ENCODE results near the gene PALD1. TPM values are rescaled to one million over a fixed set of nuclear protein-coding genes. Genes with fewer than 3 reads are reported as not detected.
"Not testable (repeated sequence)": the region's sequence is repeated elsewhere in the genome, so short reads cannot be mapped to it uniquely, and the experiment has no call there.

PALD1 gene
- total RNA-seq, 4 donors from 2014 or later = 10.4 to 19.1 (median 12.8) TPM

GRCh38 chr10:70575874-70576802, 97.6 kb downstream of the PALD1 start:
- 39% methylated on average over 12 of the region's 12 CpGs for WGBS
- intact Hi-C loops (cut with DNase I) = no loop called here
- Histone ChIP-seq H3K4me3 (no peak overlapping the region), H3K27ac (replicated peaks in 1 of 4) (no peak overlapping the region), H3K27me3 (no peaks in the 10 kb centered on the region), H3K36me3 (peaks cover 0 to 5% (median 0%) of the 10 kb centered on the region in 4 donors), H3K9me3 (no peaks in the 10 kb centered on the region), H3K4me1 (peaks cover 15 to 17% (median 16%) of the 10 kb centered on the region in 4 donors)
- no peak for TF ChIP-seq POLR2A (IDR thresholded peaks at IDR 0.05; ENCODE audit: low read depth)
- TF ChIP-seq POLR2AphosphoS5 (IDR thresholded peaks at IDR 0.05) = no peak
- TF ChIP-seq EP300 (IDR thresholded peaks at IDR 0.05) = no peak
- TF ChIP-seq CTCF (IDR thresholded peaks at IDR 0.05) = no peak
- no peak for DNase-seq (ENCODE audit: extremely low spot score)

GRCh38 chr10:70576803-70577517, 98.4 kb downstream of the PALD1 start:
- intact Hi-C loops (cut with DNase I) = no loop called here
- no peak for DNase-seq (ENCODE audit: extremely low spot score)
- H3K27ac ChIP-seq (replicated peaks in 1 of 4) = no peak overlapping the region
- H3K27me3 ChIP-seq = no peaks in the 10 kb centered on the region
- 77% methylated on average over 2 of the region's 2 CpGs for WGBS
- TF ChIP-seq POLR2AphosphoS5 (IDR thresholded peaks at IDR 0.05) (no peak), POLR2A (IDR thresholded peaks at IDR 0.05; ENCODE audit: low read depth) (no peak), CTCF (IDR thresholded peaks at IDR 0.05) (no peak), EP300 (IDR thresholded peaks at IDR 0.05) (no peak)
- H3K36me3 ChIP-seq = no peaks in the 10 kb centered on the region
- no peak overlapping the region for H3K4me3 ChIP-seq
- peaks cover 15 to 17% (median 16%) of the 10 kb centered on the region in 4 donors for H3K4me1 ChIP-seq
- H3K9me3 ChIP-seq = no peaks in the 10 kb centered on the region

GRCh38 chr10:70578371-70578947, 99.9 kb downstream of the PALD1 start:
- DNase-seq (ENCODE audit: extremely low spot score) = no peak
- no peak for TF ChIP-seq CTCF (IDR thresholded peaks at IDR 0.05)
- TF ChIP-seq POLR2AphosphoS5 (IDR thresholded peaks at IDR 0.05) = no peak
- no peak for TF ChIP-seq POLR2A (IDR thresholded peaks at IDR 0.05; ENCODE audit: low read depth)
- TF ChIP-seq EP300 (IDR thresholded peaks at IDR 0.05) = no peak
- Histone ChIP-seq H3K4me1 (peaks cover 16 to 17% (median 16%) of the 10 kb centered on the region in 4 donors), H3K4me3 (no peak overlapping the region), H3K27me3 (no peaks in the 10 kb centered on the region), H3K27ac (replicated peaks in 1 of 4) (no peak overlapping the region), H3K9me3 (no peaks in the 10 kb centered on the region), H3K36me3 (no peaks in the 10 kb centered on the region)
- intact Hi-C loops (cut with DNase I) = no loop called here
- WGBS = 64% methylated on average over 7 of the region's 7 CpGs

GRCh38 chr10:70579234-70580002, 100.9 kb downstream of the PALD1 start:
- H3K4me3 ChIP-seq = no peak overlapping the region
- TF ChIP-seq POLR2AphosphoS5 (IDR thresholded peaks at IDR 0.05) = no peak
- TF ChIP-seq EP300 (IDR thresholded peaks at IDR 0.05) = no peak
- TF ChIP-seq POLR2A (IDR thresholded peaks at IDR 0.05; ENCODE audit: low read depth) = no peak
- no peak for TF ChIP-seq CTCF (IDR thresholded peaks at IDR 0.05)
- H3K27ac ChIP-seq (replicated peaks in 1 of 4) = no peak overlapping the region
- intact Hi-C loops (cut with DNase I) = no loop called here
- no peaks in the 10 kb centered on the region for H3K36me3 ChIP-seq
- H3K27me3 ChIP-seq = no peaks in the 10 kb centered on the region
- 90% methylated on average over 3 of the region's 3 CpGs for WGBS
- no peaks in the 10 kb centered on the region for H3K9me3 ChIP-seq
- no peak for DNase-seq (ENCODE audit: extremely low spot score)
- peaks cover 16 to 22% (median 16%) of the 10 kb centered on the region in 4 donors for H3K4me1 ChIP-seq

- H3K36me3 ChIP-seq; H3K27ac ChIP-seq (replicated peaks in 1 of 4); H3K4me3 ChIP-seq; intact Hi-C loops (cut with DNase I); DNase-seq (ENCODE audit: extremely low spot score); H3K9me3 ChIP-seq; H3K27me3 ChIP-seq: not testable (repeated sequence)
- H3K4me1 ChIP-seq = peaks cover 10 to 22% (median 14%) of the 10 kb centered on the region in 4 donors
- WGBS = 97% methylated on average over 5 of the region's 5 CpGs
Measured at GRCh38 chr10:70581176-70581575, 102.6 kb downstream of the PALD1 start.

All from esophagus muscularis mucosa (tissue), 4 donors.